Stimulated activated CD4-positive, alpha-beta T cell treated with anti-CD3 and anti-CD28 coated beads, Interleukin-12 subunit alpha, Interleukin-12 subunit beta, amount 100 ng/mL, for 48 hours (primary cell): ENCODE results near the gene TSR1.

Source experiments
- DNase-seq, 3 donors: peaks; one replicate each; pipeline ENCODE4 v3.0.0-alpha.2; 2020; ENCODE audit warnings: low read depth in 2 of 3, low spot score in 1 of 3

TSR1 gene

GRCh38 chr17:2336215-2336851 lies at the start of gene TSR1:
Gene TSR1 (minus strand): TSS chr17:2336457. CDS start chr17:2336427, 30 bp downstream.
- DNase-seq = peak; percentile 75 to 90 (median 83)

- DNase-seq = no peak
Observed at GRCh38 chr17:2385240-2386210, 49.3 kb upstream of the TSR1 start.

- DNase-seq = no peak
Observed at GRCh38 chr17:2384439-2385127, 48.3 kb upstream of the TSR1 start.

GRCh38 chr17:2383628-2384167 lies 47.4 kb upstream of the TSR1 start:
- no peak for DNase-seq

- no peak for DNase-seq
Observed at GRCh38 chr17:2380950-2381649, 44.8 kb upstream of the TSR1 start.

GRCh38 chr17:2380226-2380922 lies 44.1 kb upstream of the TSR1 start:
- DNase-seq = no peak

- DNase-seq = no peak
Observed at GRCh38 chr17:2379489-2380225, 43.4 kb upstream of the TSR1 start.

- DNase-seq = no peak
Observed at GRCh38 chr17:2378905-2379304, 42.6 kb upstream of the TSR1 start.

GRCh38 chr17:2377659-2378058 lies 41.4 kb upstream of the TSR1 start:
- DNase-seq = no peak

- DNase-seq = no peak
Observed at GRCh38 chr17:2376107-2376506, 39.9 kb upstream of the TSR1 start.

- no peak for DNase-seq
Observed at GRCh38 chr17:2375406-2375805, 39.1 kb upstream of the TSR1 start.

GRCh38 chr17:2374549-2375285 lies 38.5 kb upstream of the TSR1 start:
- DNase-seq = no peak

- DNase-seq = no peak
Observed at GRCh38 chr17:2373179-2373578, 36.9 kb upstream of the TSR1 start.

- DNase-seq = no peak
Observed at GRCh38 chr17:2372681-2373080, 36.4 kb upstream of the TSR1 start.

- DNase-seq = no peak
Observed at GRCh38 chr17:2372180-2372579, 35.9 kb upstream of the TSR1 start.

- DNase-seq = no peak
Observed at GRCh38 chr17:2371183-2372130, 35.2 kb upstream of the TSR1 start.

- DNase-seq = no peak
Observed at GRCh38 chr17:2370211-2370589, 33.9 kb upstream of the TSR1 start.
